ENCODE measurements around the gene DMAC2L.
"Not testable (repeated sequence)": the region's sequence is repeated elsewhere in the genome, so short reads cannot be mapped to it uniquely, and the experiment has no call there.

The DMAC2L gene

GRCh38 chr14:50333014-50333509, 20.9 kb downstream of the DMAC2L start:
- DNase-seq: no peak

- DNase-seq: no peak
These were observed 22.1 kb downstream of the DMAC2L start for GRCh38 chr14:50334211-50334610.

- DNase-seq: no peak
These were observed 23.3 kb downstream of the DMAC2L start for GRCh38 chr14:50335389-50335788.

GRCh38 chr14:50335989-50336824, 24.1 kb downstream of the DMAC2L start:
- no peak for DNase-seq

- DNase-seq: no peak
These were observed 26.5 kb downstream of the DMAC2L start for GRCh38 chr14:50338587-50338986.

GRCh38 chr14:50339178-50339804, 27.2 kb downstream of the DMAC2L start:
- no peak for DNase-seq

- DNase-seq: no peak
These were observed 27.9 kb downstream of the DMAC2L start for GRCh38 chr14:50340045-50340444.

- DNase-seq: no peak
These were observed 28.8 kb downstream of the DMAC2L start for GRCh38 chr14:50340963-50341362.

- peak; percentile 50 for DNase-seq
These were observed 30.3 kb downstream of the DMAC2L start for GRCh38 chr14:50342221-50343078.

GRCh38 chr14:50343434-50343833, 31.3 kb downstream of the DMAC2L start:
- DNase-seq: no peak

- peak; percentile 12 for DNase-seq
These were observed 32.1 kb downstream of the DMAC2L start for GRCh38 chr14:50344116-50344775.

- no peak for DNase-seq
These were observed 32.9 kb downstream of the DMAC2L start for GRCh38 chr14:50344876-50345563.

GRCh38 chr14:50345846-50346422, 33.8 kb downstream of the DMAC2L start:
- DNase-seq: no peak

- DNase-seq: no peak
These were observed 35.4 kb downstream of the DMAC2L start for GRCh38 chr14:50347521-50347920.

GRCh38 chr14:50348933-50349332, 36.8 kb downstream of the DMAC2L start:
- DNase-seq: no peak

- DNase-seq: no peak
These were observed 38.9 kb downstream of the DMAC2L start for GRCh38 chr14:50350975-50351374.

- no peak for DNase-seq
These were observed 40.5 kb downstream of the DMAC2L start for GRCh38 chr14:50352584-50352983.

GRCh38 chr14:50353126-50353525, 41.0 kb downstream of the DMAC2L start:
- no peak for DNase-seq

- no peak for DNase-seq
These were observed 42.4 kb downstream of the DMAC2L start for GRCh38 chr14:50354527-50354926.

- no peak for DNase-seq
These were observed 43.6 kb downstream of the DMAC2L start for GRCh38 chr14:50355692-50356091.

- DNase-seq: not testable (repeated sequence)
These were observed 44.2 kb downstream of the DMAC2L start for GRCh38 chr14:50356283-50356682.

GRCh38 chr14:50357124-50357523, 45.0 kb downstream of the DMAC2L start:
- no peak for DNase-seq
